GM12878 (cell line): ENCODE data around the gene TMEM237. TPM values are rescaled to one million over a fixed set of nuclear protein-coding genes. Genes with fewer than 3 reads are reported as not detected.

ENCODE experiments used
- ATAC-seq: fragments of 200-7000 bp; cut with Tn5 transposase; 3 replicates; pipeline ENCODE4 v1.9.1; 2020; ENCODE audit warnings: mild to moderate bottlenecking, moderate library complexity
- BruUV-seq: library from RNA; stranded (reverse); fragments of 400-500 nt; replicated peaks from 2 replicates; lab custom pipeline; 2021; lab: Mats Ljungman, UMichigan
- CTCF ChIA-PET: fragments of 300-600 bp; sonication (Branson Sonifier 250); formaldehyde crosslinking; extraction: SDS; loops from one replicate; lab custom pipeline; 2021; ENCODE audit warnings: inconsistent platforms; lab: Yijun Ruan, JAX
- POLR2A ChIA-PET: fragments of 350-600 bp; formaldehyde crosslinking; extraction: SDS; loops from one replicate; lab custom pipeline; 2021; ENCODE audit warnings: inconsistent platforms; lab: Charles Lee
- RAD21 ChIA-PET: fragments of 300-600 bp; sonication (Branson Sonifier 250); formaldehyde crosslinking; loops from one replicate; lab custom pipeline; 2023; ENCODE audit warnings: antibody characterized with exemption; ENCODE audit not compliant: unreplicated experiment; lab: Charles Lee
- SMC1A ChIA-PET: fragments of 300-600 bp; sonication (Branson Sonifier 250); formaldehyde crosslinking; loops from one replicate; lab custom pipeline; 2023; ENCODE audit not compliant: unreplicated experiment, uncharacterized antibody; lab: Charles Lee
- DNase-seq: peaks from one replicate; pipeline ENCODE4 v3.0.0-alpha.2; 2011; ENCODE audit warnings: low read depth, low spot score
- FAIRE-seq: peaks from 3 replicates; lab custom pipeline; 2011; peaks lifted over from hg19 to GRCh38; lab: Jason Lieb, UNC
- H2AFZ ChIP-seq: 2 replicates; pipeline ENCODE4 v1.6.0; 2011; ENCODE audit warnings: low read depth, low read length, control low read depth; ENCODE audit not compliant: control insufficient read depth
- H3K27ac ChIP-seq: 2 replicates; pipeline ENCODE4 v1.5.1; 2011; ENCODE audit warnings: control low read depth; ENCODE audit not compliant: control insufficient read depth, insufficient read depth
- H3K27me3 ChIP-seq, 2 experiments: replicated peaks in 1 of 2; 2 replicates each; pipeline versions ENCODE4 v1.6.0 to v1.6.1; 2011; ENCODE audit warnings: low read length in 1 of 2; ENCODE audit not compliant: control insufficient read depth in 2 of 2, insufficient read depth in 2 of 2
- H3K36me3 ChIP-seq, 2 experiments: 2 replicates each; pipeline ENCODE4 v1.5.1; 2011; ENCODE audit warnings: low read length in 1 of 2; ENCODE audit not compliant: control insufficient read depth in 2 of 2, insufficient read depth in 2 of 2
- H3K4me1 ChIP-seq: 2 replicates; pipeline ENCODE4 v1.6.1; 2011; ENCODE audit warnings: mild to moderate bottlenecking, low read length, moderate library complexity, mixed read lengths; ENCODE audit not compliant: control insufficient read depth, insufficient read depth
- H3K4me2 ChIP-seq: 2 replicates; pipeline ENCODE4 v1.6.0; 2011; ENCODE audit warnings: control low read depth; ENCODE audit not compliant: control insufficient read depth, insufficient read depth
- H3K4me3 ChIP-seq: fragments of 200-600 bp; sonication (generic); 2 replicates; pipeline ENCODE4 v1.5.1; 2016
- H3K79me2 ChIP-seq: 2 replicates; pipeline ENCODE4 v1.6.0; 2011; ENCODE audit warnings: low read length; ENCODE audit not compliant: control insufficient read depth, insufficient read depth
- H3K9ac ChIP-seq: 2 replicates; pipeline ENCODE4 v1.8.0; 2011; ENCODE audit warnings: low read length, control low read depth, mixed read lengths; ENCODE audit not compliant: control insufficient read depth, insufficient read depth
- H3K9me3 ChIP-seq: replicated peaks from 3 replicates; pipeline ENCODE4 v1.5.1; 2011; ENCODE audit warnings: mild to moderate bottlenecking, low read length; ENCODE audit not compliant: control insufficient read depth, insufficient read depth
- H4K20me1 ChIP-seq: 2 replicates; pipeline ENCODE4 v1.6.0; 2011; ENCODE audit not compliant: control insufficient read depth, insufficient read depth
- CBX5 ChIP-seq: sonication (generic); IDR thresholded peaks from 2 replicates; pipeline ENCODE4 v1.6.1; 2016; ENCODE audit warnings: low read depth, moderate library complexity, mild to moderate bottlenecking, inconsistent platforms
- CHD1 ChIP-seq: IDR thresholded peaks from 2 replicates; pipeline ENCODE4 v1.6.1; 2012; ENCODE audit warnings: low read depth, low read length, improper control_type of control experiment
- PRDM15 ChIP-seq: fragments of 450-650 bp; formaldehyde crosslinking; IDR thresholded peaks from 2 replicates; pipeline ENCODE4 v1.4.0; 2020; ENCODE audit warnings: mild to moderate bottlenecking, moderate library complexity
- RFX5 ChIP-seq: IDR thresholded peaks from 2 replicates; pipeline ENCODE4 v1.6.1; 2011; ENCODE audit warnings: low read depth, low read length, improper control_type of control experiment
- WGBS: methylation state at CpG from one replicate; pipeline ENCODE4 v1.1.6; 2016; ENCODE audit warnings: low lambda C conversion rate; ENCODE audit not compliant: insufficient replicate concordance, insufficient coverage; ENCODE audit errors: missing lambda C conversion rate; 5-methylcytosine and 5-hydroxymethylcytosine counted together
- in situ Hi-C: fragments of 300-500 bp; cut with MboI; formaldehyde crosslinking; loops from 9 replicates; pipeline ENCODE4 v1.14.3; 2018; ENCODE audit warnings: mixed read lengths
- intact Hi-C: fragments of 100-400 bp; cut with micrococcal nuclease; formaldehyde crosslinking; loops from one replicate; pipeline ENCODE4 v1.14.2; 2022; ENCODE audit not compliant: unreplicated experiment
- polyA plus RNA-seq, 11 experiments: library from polyadenylated mRNA; depleted of rRNA in 4 of 11; unstranded in 6 of 11; stranded (reverse) in 5 of 11; fragments of >200 nt; fragmentation: Nextera tagmentation in 4 of 11; fragmentation: Illumina TruSeq in 1 of 11; extraction: Ambion mirVana in 4 of 11; extraction: Trizol in 1 of 11; gene quantifications; 1 replicate in 1 of 11; 2 replicates in 10 of 11; pipeline versions ENCODE4 v1.2.1 to v1.2.3, GENCODE V29; 2011 to 2016; ENCODE audit warnings: inconsistent platforms in 2 of 11, missing spikeins in 2 of 11, low read depth in 1 of 11
- total RNA-seq, 4 experiments: library from RNA; depleted of rRNA in 3 of 4; stranded (reverse); fragments of >200 nt in 3 of 4; fragmentation: Illumina TruSeq in 1 of 4; extraction: Trizol in 1 of 4; gene quantifications; 2 replicates each; pipeline versions ENCODE4 v1.2.1 to v1.2.3, GENCODE V29; 2013 to 2021

Gene TMEM237
- total and polyA plus RNA-seq, 10 of the 15 experiments (the other 5 are each of a cell fraction or from before 2014, with no cell fraction given) = 15.0 to 43.7 (median 29.3) TPM

GRCh38 chr2:201685156-201685555, 41.9 kb upstream of the TMEM237 start:
- Histone ChIP-seq H2AFZ (no peak overlapping the region), H3K4me1 (no peaks in the 10 kb centered on the region), H3K79me2 (no peaks in the 10 kb centered on the region), H3K36me3 (no peaks in the 10 kb centered on the region), H3K4me3 (no peak overlapping the region), H3K27ac (no peak overlapping the region), H4K20me1 (no peaks in the 10 kb centered on the region), H3K9ac (no peak overlapping the region), H3K9me3 (no peaks in the 10 kb centered on the region), H3K27me3 (0 out of 4 replicates have a peak, but pooled peaks cover 0 to 3% of the 10 kb centered on the region in 2 experiments), H3K4me2 (no peak overlapping the region)
- ATAC-seq = no peak
- CTCF ChIA-PET = interaction anchor here (1.1 kb wide), 1 partner anchor 11 kb away, joined by 3 read pairs; no protein-coding TSS in a partner anchor
- no peak for DNase-seq
- no peak for FAIRE-seq
- 34% methylated on average over 3 of the region's 3 CpGs for WGBS
- in situ Hi-C loops (no loop called here), intact Hi-C loops (no loop called here)
- POLR2A ChIA-PET = interaction anchor here (0.7 kb wide), 1 partner anchor 8 kb away, joined by 3 read pairs; no protein-coding TSS in a partner anchor
- no peak for TF ChIP-seq RFX5
- no peak for TF ChIP-seq CHD1
- no peak for TF ChIP-seq CBX5
- TF ChIP-seq PRDM15 (CRISPR knock-in tag) = no peak
- RAD21 ChIA-PET = interaction anchor here (0.6 kb wide), 1 partner anchor 653 kb away, joined by 3 read pairs; no protein-coding TSS in a partner anchor
- SMC1A ChIA-PET = no interaction called here
- no TSS peak for BruUV-seq
